ENCODE results near the gene CLOCK. TPM values are rescaled to one million over a fixed set of nuclear protein-coding genes. Genes with fewer than 3 reads are reported as not detected.
A peak's percentile ranks its signal among the peaks of the same experiment; 100 is the strongest.

CLOCK gene
- polyA plus RNA-seq, 4 donors: 21.2 to 23.6 (median 22.1) TPM

GRCh38 chr4:55498051-55498450 lies 48.7 kb downstream of the CLOCK start:
- DNase-seq (ENCODE audit: low read depth in 4 of 4, low spot score in 3 of 4): no peak

DNA sequence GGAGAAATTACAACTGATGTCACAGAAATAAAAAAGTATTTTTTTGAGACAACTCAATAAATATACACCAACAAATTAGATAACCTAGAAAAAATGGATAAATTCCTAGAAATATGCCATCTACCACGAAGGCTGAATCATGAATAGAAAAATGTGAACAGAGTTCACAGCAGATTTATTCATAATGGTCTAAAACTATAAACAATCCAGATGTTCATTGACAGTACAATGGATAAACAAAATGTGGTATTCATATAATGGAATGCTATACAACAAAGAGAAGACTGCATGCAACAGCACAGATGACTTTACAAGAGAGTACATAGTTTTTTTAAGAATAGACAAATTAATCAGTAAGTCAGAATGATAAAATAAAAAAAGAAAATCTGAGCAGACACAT lies 55.2 kb downstream of the CLOCK start:
- DNase-seq (ENCODE audit: low read depth in 4 of 4, low spot score in 3 of 4): no peak

- no peak for DNase-seq (ENCODE audit: low read depth in 4 of 4, low spot score in 3 of 4)
Measured at GRCh38 chr4:55488716-55489115, 58.0 kb downstream of the CLOCK start.

GRCh38 chr4:55485821-55486220 lies 60.9 kb downstream of the CLOCK start:
- no peak for DNase-seq (ENCODE audit: low read depth in 4 of 4, low spot score in 3 of 4)

DNA sequence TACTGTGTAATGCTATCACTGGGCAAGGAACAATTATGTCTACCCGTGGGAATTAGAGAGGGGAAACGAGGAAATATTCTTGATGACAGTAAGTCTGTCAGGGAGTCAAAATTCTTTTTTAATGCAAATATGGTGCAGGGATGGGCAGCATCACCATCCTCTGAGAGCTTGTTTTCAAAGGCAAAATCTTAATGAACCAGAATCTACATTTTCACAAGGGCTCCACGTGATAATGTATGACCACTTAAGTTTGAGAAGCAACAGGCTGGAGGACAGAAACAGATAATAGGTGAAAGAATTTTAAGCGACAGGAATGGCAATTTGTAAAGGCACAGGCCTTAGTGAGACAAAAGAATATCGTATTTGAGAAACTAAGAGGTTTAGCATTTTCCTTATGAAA lies 63.4 kb downstream of the CLOCK start:
- DNase-seq (ENCODE audit: low read depth in 4 of 4, low spot score in 3 of 4): no peak

- no peak for DNase-seq (ENCODE audit: low read depth in 4 of 4, low spot score in 3 of 4)
Measured at GRCh38 chr4:55475394-55476243, 71.1 kb downstream of the CLOCK start.

GRCh38 chr4:55469979-55470378 lies 76.7 kb downstream of the CLOCK start:
- DNase-seq (ENCODE audit: low read depth in 4 of 4, low spot score in 3 of 4): no peak

DNA sequence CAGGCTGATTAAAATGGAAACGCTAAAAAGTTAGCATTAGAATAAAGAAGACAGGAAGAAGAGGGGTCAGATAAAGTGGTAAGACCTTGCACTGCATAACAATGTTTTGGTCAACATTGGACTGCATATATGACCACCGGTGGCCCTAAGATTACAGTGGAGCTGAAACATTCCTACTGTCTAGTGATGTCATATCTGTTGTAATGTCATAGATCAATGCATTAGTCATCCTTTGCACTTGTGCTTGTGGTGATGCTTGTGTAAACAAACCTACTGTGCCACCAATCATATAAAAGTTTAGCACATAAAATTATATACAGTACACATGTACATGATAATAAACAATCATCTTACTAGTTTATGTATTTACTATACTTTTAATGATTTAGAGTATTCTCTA lies 78.0 kb downstream of the CLOCK start:
- DNase-seq (ENCODE audit: low read depth in 4 of 4, low spot score in 3 of 4): no peak

- DNase-seq (ENCODE audit: low read depth in 4 of 4, low spot score in 3 of 4): no peak
Measured at GRCh38 chr4:55466001-55466400, 80.7 kb downstream of the CLOCK start.

- DNase-seq (ENCODE audit: low read depth in 4 of 4, low spot score in 3 of 4): no peak
Measured at GRCh38 chr4:55458611-55459010, 88.1 kb downstream of the CLOCK start.

- DNase-seq (ENCODE audit: low read depth in 4 of 4, low spot score in 3 of 4): no peak
Measured at GRCh38 chr4:55458164-55458563, 88.5 kb downstream of the CLOCK start.

DNA sequence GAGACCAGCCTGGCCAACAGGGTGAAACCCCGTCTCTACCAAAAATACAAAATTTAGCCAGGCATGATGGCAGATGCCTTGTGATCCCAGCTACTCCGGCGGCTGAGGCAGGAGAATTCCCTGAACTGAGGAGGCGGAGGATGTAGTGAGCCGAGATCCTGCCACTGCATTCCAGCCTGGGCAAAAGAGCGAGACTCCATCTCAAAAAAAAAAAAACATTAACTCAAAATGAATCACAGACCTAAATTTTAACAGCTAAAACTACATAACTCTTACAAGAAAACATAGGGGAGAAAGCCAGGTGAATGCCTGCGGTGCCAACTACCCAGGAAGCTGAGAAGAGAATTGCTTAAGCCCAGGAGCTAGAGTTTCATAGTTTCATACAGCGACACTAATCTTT lies 96.1 kb downstream of the CLOCK start:
- no peak for DNase-seq (ENCODE audit: low read depth in 4 of 4, low spot score in 3 of 4)

- DNase-seq (ENCODE audit: low read depth in 4 of 4, low spot score in 3 of 4): peak in 2 of 4 donors; percentile 21 to 24
Measured at GRCh38 chr4:55447831-55448230, 98.9 kb downstream of the CLOCK start.

GRCh38 chr4:55447108-55447708 lies 99.5 kb downstream of the CLOCK start:
- DNase-seq (ENCODE audit: low read depth in 4 of 4, low spot score in 3 of 4): no peak

DNA sequence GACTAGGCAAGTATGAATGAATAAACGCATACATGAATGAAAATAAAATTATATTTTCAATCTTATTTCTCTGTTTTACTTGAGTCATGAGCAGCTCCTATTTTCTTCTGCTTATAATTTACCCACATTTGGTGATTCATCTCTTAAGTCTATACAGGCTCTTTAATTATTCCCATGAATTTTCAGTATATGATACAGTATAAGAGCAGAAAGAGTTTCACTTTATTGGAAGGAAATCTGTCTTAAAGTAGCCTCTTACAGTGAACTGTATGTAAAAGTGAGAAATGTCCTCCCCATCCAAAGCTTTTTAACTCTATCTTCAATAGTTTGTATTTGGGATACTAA lies 100.2 kb downstream of the CLOCK start:
- DNase-seq (ENCODE audit: low read depth in 4 of 4, low spot score in 3 of 4): no peak

DNA sequence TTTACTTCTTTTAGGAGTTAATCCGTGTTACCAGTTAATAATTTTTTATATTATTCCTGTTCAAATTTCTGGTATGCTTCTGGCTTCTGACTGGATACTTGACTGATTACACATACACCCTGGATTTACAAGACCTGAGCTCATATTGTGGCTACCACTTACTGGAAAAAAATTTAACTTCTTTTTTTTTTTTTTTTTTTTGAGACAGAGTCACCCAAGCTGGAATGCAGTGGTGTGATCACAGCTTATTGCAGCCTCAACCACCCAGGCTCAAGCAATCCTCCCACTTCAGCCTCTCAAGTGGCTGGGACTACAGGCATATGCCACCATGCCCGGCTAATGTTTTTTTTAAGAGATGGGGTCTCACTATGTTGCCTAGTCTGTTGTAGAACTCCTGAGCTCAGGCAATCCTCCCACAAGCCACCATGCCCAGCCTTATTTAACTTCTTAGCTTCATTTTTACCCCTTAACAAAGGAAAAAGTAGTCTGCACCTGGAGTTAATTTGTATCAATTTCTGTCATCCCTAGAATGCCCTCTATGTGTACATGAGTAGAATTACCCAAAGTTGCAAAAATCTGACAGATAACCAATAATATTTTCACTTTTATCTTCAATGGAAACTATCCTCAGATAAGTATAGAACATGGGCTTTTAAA lies 100.7 kb downstream of the CLOCK start:
- DNase-seq (ENCODE audit: low read depth in 4 of 4, low spot score in 3 of 4): no peak

- DNase-seq (ENCODE audit: low read depth in 4 of 4, low spot score in 3 of 4): no peak
Measured at GRCh38 chr4:55444827-55445226, 101.9 kb downstream of the CLOCK start.

DNA sequence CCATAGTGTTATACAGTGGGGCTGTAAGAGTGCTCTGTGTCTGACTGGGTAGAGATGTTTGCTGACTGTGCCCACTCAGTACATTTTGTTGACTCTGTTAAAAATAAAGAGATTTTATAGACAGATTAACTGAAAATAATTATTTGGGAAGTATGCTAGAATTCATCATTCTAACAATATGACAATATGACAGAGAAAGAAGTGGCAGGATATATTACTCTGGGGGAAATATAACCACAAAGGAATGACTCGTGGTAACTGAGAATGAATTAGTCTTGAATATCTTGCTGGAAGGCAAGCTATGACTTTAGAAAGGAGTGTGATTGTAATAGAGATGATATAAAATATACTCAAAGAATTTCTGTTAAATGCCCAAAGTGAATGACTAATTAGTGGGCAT lies 104.2 kb downstream of the CLOCK start:
- DNase-seq (ENCODE audit: low read depth in 4 of 4, low spot score in 3 of 4): no peak

- DNase-seq (ENCODE audit: low read depth in 4 of 4, low spot score in 3 of 4): no peak
Measured at GRCh38 chr4:55440786-55441185, 105.9 kb downstream of the CLOCK start.

DNA sequence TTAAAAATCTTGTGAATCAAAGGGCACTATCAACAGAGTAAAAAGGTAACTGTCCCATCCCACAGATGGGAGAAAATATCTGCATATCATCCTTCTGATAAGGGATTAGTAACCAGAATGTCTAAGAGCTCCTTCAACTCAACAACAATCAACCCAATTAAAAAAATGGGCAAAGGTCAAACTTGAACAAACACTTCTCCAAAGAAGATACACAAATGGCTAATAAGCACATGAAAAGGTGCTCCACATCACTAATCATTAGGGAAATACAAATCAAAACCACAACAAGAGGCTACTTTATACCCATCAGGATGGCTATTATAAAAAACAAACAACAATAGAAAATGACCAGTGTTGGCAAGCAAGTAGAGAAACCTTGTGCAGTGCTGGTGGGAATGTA lies 107.7 kb downstream of the CLOCK start:
- no peak for DNase-seq (ENCODE audit: low read depth in 4 of 4, low spot score in 3 of 4)

DNA sequence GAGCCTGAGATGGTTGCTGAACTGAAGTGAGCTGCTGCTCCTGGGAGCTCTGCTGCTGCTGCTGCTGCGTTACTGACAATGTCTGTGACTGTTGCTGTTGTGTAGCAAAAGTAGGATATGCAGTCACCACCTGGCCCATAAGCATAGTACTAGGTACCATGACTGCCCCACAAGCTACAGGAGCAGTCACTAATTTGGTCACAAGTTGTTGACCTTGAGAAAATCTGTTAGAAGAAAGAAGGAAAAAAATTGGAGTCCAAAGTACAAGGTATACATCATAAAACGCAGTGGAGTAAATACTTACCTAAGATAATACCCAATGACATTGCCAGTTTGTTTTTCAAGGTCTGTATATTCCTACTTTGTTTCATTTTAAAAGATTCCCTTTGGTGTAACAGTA lies 108.4 kb downstream of the CLOCK start:
- no peak for DNase-seq (ENCODE audit: low read depth in 4 of 4, low spot score in 3 of 4)

DNA sequence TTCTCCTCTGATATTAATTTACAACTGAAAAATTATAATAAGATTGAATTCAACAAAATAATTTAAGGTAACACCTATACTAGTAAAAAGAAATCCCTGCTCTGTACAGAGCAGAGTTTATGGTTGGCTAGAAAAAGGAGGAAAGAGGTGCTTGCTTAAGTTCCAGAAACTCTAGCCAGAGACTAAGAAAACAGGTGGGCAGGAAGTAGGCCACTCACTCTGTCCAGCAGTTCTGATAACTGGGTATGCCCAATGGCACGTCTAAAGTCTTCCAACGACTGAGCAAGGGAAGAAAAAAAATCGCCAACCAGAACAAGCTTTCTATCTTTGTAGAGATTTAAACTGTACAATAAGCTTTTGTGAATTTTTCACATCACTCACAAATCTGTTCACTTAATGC lies 108.9 kb downstream of the CLOCK start:
- no peak for DNase-seq (ENCODE audit: low read depth in 4 of 4, low spot score in 3 of 4)
